Mammary epithelial cell (primary cell): ENCODE measurements around the gene C11orf87.

Source experiments
- CTCF ChIP-seq, 2 donors: IDR thresholded peaks in 1 of 2; conservative IDR thresholded peaks in 1 of 2; 2 replicates each; pipeline ENCODE4 v1.5.1; 2011 to 2012; ENCODE audit warnings: inconsistent platforms in 2 of 2, low read length in 2 of 2, mild to moderate bottlenecking in 2 of 2, control low read depth in 1 of 2, low read depth in 1 of 2; ENCODE audit not compliant: insufficient read depth in 1 of 2; ENCODE audit errors: extremely low read depth in 1 of 2
- EZH2 ChIP-seq: IDR thresholded peaks from 2 replicates; pipeline ENCODE4 v1.6.1; 2012; ENCODE audit warnings: low read length, inconsistent platforms, borderline replicate concordance

GRCh38 chr11:109378034-109378433, 44.0 kb upstream of the C11orf87 start:
- TF ChIP-seq CTCF (conservative IDR thresholded peaks at IDR 0.05 in 1 of 2, IDR thresholded peaks at IDR 0.05 in 1 of 2; ENCODE audit: extremely low read depth in 1 of 2, insufficient read depth in 1 of 2, low read depth in 1 of 2, low read length in 2 of 2): no peak
- no peak for TF ChIP-seq EZH2
